Measurements from ENCODE around the gene CCDC149.

- TF ChIP-seq POLR2AphosphoS5 (IDR thresholded peaks at IDR 0.05; ENCODE audit: low read depth, low read length) (no peak), REST (IDR thresholded peaks at IDR 0.05; ENCODE audit: low read depth) (no peak), ZBTB33 (IDR thresholded peaks at IDR 0.05; ENCODE audit: extremely low read depth, insufficient replicate concordance, low read length) (no peak), POLR2A (IDR thresholded peaks at IDR 0.05; ENCODE audit: borderline replicate concordance, extremely low read depth, insufficient read depth, insufficient read length) (no peak), SP1 (IDR thresholded peaks at IDR 0.05; ENCODE audit: low read depth) (no peak), YY1 (IDR thresholded peaks at IDR 0.05; ENCODE audit: extremely low read depth, insufficient replicate concordance, low read depth, low read length) (no peak), TCF7L2 (IDR thresholded peaks at IDR 0.05; ENCODE audit: borderline replicate concordance, extremely low read depth, insufficient read depth, insufficient read length) (no peak), CTCF (IDR thresholded peaks at IDR 0.05 in 2 of 3, conservative IDR thresholded peaks at IDR 0.05 in 1 of 3; ENCODE audit: borderline replicate concordance in 1 of 3, insufficient read depth in 1 of 3, low read depth in 2 of 3, low read length in 2 of 3) (no peak), RAD21 (IDR thresholded peaks at IDR 0.05; ENCODE audit: low read depth) (no peak), ZFX (IDR thresholded peaks at IDR 0.05) (no peak)
- TF ChIP-seq, protein P1, sequence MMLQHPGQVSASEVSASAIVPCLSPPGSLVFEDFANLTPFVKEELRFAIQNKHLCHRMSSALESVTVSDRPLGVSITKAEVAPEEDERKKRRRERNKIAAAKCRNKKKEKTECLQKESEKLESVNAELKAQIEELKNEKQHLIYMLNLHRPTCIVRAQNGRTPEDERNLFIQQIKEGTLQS (IDR thresholded peaks at IDR 0.05), result no peak
Measured at GRCh38 chr4:24795666-24796381, 117.0 kb downstream of the CCDC149 start.
